HL-60 (cell line): ENCODE measurements around the gene LPIN1.
A peak's percentile ranks its signal among the peaks of the same experiment; 100 is the strongest.

Experiments
- DNase-seq, 2 experiments: peaks; one replicate each; pipeline ENCODE4 v3.0.0-alpha.2; 2010 to 2020; ENCODE audit warnings: low read depth in 1 of 2, low spot score in 1 of 2
- H3K27ac ChIP-seq: fragments of 250-450 bp; sonication (Bioruptor Pico); replicated peaks from 2 replicates; pipeline ENCODE4 v1.5.1; 2020; ENCODE audit warnings: mild to moderate bottlenecking, moderate library complexity
- H3K27me3 ChIP-seq: fragments of 250-450 bp; sonication (Bioruptor Pico); 2 replicates; pipeline ENCODE4 v1.5.1; 2021; ENCODE audit warnings: mild to moderate bottlenecking, moderate library complexity; ENCODE audit not compliant: insufficient read depth, poor library complexity, severe bottlenecking
- H3K4me3 ChIP-seq: replicated peaks from 2 replicates; pipeline ENCODE4 v1.5.1; 2011; ENCODE audit warnings: mild to moderate bottlenecking, control low read depth, low read length; ENCODE audit not compliant: insufficient read depth
- GABPA ChIP-seq: IDR thresholded peaks from 2 replicates; pipeline ENCODE4 v1.6.1; 2012; ENCODE audit warnings: low read depth
- POLR2AphosphoS5 ChIP-seq: IDR thresholded peaks from 2 replicates; pipeline ENCODE4 v1.6.1; 2012; ENCODE audit warnings: low read depth
- SPI1 ChIP-seq: IDR thresholded peaks from 2 replicates; pipeline ENCODE4 v1.6.1; 2012; ENCODE audit warnings: low read depth, mild to moderate bottlenecking, borderline replicate concordance
- TF ChIP-seq, protein P1 (sequence below): IDR thresholded peaks from 2 replicates; pipeline ENCODE4 v1.6.1; 2012; ENCODE audit warnings: low read depth; ENCODE audit not compliant: insufficient replicate concordance
- TF ChIP-seq, protein P2 (sequence below): IDR thresholded peaks from one replicate; pipeline ENCODE4 v1.5.1; 2011; ENCODE audit warnings: low read length, control low read depth, inconsistent platforms; ENCODE audit not compliant: insufficient read depth

LPIN1 gene

DNA sequence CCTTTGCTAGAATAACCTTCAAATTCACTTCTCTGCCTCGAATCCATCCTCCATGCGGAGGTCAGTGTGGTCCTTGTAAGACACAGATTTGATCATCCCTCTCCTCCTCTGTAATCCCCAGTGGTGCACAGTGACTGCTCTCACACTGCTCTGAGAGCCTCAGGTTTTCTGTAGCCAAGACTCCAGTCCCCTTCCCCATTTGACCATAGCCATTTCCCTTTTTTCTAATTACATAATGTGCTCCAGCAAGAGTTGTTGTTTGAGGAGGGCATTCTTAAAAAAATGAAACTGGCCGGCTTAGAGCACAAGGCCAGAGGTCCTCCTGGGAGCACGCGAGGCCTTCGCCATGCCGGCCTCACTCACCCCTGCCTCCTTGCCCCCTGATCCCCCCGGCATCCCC lies 34.7 kb upstream of the LPIN1 start:
- TF ChIP-seq GABPA (no peak), SPI1 (peak; percentile 88)
- Histone ChIP-seq H3K4me3 (no peak overlapping the region), H3K27me3 (no peaks in the 10 kb centered on the region), H3K27ac (no peak overlapping the region)
- DNase-seq: peak in 1 of 2 experiments; percentile 13

DNA sequence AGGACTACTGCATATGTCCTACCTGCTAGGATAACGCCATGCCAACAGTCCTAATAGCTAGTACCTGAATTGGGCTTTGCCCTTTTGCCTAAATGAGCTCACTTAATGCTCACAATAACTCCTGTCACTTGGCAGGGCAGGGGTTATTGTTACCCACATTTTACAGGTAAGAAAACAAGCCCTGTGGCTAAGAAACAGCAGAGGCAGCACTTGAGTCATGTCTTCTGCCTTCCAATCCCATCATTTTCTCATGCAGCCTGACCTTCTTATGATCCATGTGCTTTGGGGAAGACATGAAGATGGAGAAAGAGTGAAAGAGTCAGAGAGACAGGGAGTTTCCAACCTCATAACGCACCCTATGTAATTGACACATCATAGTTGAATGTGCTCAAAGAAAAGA lies 33.6 kb upstream of the LPIN1 start:
- no peak for DNase-seq
- H3K27ac ChIP-seq: no peak overlapping the region
- H3K4me3 ChIP-seq: no peak overlapping the region
- peaks cover 3% of the 10 kb centered on the region for H3K27me3 ChIP-seq
- TF ChIP-seq POLR2AphosphoS5 (no peak), SPI1 (no peak), GABPA (no peak)
- TF ChIP-seq, protein P1, sequence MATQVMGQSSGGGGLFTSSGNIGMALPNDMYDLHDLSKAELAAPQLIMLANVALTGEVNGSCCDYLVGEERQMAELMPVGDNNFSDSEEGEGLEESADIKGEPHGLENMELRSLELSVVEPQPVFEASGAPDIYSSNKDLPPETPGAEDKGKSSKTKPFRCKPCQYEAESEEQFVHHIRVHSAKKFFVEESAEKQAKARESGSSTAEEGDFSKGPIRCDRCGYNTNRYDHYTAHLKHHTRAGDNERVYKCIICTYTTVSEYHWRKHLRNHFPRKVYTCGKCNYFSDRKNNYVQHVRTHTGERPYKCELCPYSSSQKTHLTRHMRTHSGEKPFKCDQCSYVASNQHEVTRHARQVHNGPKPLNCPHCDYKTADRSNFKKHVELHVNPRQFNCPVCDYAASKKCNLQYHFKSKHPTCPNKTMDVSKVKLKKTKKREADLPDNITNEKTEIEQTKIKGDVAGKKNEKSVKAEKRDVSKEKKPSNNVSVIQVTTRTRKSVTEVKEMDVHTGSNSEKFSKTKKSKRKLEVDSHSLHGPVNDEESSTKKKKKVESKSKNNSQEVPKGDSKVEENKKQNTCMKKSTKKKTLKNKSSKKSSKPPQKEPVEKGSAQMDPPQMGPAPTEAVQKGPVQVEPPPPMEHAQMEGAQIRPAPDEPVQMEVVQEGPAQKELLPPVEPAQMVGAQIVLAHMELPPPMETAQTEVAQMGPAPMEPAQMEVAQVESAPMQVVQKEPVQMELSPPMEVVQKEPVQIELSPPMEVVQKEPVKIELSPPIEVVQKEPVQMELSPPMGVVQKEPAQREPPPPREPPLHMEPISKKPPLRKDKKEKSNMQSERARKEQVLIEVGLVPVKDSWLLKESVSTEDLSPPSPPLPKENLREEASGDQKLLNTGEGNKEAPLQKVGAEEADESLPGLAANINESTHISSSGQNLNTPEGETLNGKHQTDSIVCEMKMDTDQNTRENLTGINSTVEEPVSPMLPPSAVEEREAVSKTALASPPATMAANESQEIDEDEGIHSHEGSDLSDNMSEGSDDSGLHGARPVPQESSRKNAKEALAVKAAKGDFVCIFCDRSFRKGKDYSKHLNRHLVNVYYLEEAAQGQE: no peak
- TF ChIP-seq, protein P2, sequence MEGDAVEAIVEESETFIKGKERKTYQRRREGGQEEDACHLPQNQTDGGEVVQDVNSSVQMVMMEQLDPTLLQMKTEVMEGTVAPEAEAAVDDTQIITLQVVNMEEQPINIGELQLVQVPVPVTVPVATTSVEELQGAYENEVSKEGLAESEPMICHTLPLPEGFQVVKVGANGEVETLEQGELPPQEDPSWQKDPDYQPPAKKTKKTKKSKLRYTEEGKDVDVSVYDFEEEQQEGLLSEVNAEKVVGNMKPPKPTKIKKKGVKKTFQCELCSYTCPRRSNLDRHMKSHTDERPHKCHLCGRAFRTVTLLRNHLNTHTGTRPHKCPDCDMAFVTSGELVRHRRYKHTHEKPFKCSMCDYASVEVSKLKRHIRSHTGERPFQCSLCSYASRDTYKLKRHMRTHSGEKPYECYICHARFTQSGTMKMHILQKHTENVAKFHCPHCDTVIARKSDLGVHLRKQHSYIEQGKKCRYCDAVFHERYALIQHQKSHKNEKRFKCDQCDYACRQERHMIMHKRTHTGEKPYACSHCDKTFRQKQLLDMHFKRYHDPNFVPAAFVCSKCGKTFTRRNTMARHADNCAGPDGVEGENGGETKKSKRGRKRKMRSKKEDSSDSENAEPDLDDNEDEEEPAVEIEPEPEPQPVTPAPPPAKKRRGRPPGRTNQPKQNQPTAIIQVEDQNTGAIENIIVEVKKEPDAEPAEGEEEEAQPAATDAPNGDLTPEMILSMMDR: no peak

DNA sequence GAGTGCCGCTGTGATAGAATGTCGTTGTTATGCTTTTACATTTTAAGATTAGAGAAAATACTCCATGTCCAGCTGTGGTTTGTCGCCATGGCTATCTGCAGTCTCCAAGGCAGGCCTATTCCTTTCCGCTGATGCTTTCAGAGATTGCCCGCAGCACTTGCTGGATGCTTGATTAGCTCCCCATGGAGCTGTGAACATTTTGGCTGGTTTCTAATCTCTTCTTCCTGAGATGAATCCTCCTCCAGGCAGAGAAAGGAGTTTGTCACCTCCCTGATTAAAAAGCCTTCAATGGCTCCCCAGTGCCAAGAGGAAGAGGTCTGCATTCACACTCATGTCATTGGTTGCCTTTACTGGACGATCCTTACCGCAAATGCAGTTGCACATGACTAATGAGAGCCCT lies 32.6 kb upstream of the LPIN1 start:
- no peak for DNase-seq
- Histone ChIP-seq H3K27me3 (peaks cover 3% of the 10 kb centered on the region), H3K27ac (no peak overlapping the region), H3K4me3 (no peak overlapping the region)
- TF ChIP-seq, protein P1: no peak
- TF ChIP-seq, protein P2: no peak
- TF ChIP-seq SPI1: no peak

DNA sequence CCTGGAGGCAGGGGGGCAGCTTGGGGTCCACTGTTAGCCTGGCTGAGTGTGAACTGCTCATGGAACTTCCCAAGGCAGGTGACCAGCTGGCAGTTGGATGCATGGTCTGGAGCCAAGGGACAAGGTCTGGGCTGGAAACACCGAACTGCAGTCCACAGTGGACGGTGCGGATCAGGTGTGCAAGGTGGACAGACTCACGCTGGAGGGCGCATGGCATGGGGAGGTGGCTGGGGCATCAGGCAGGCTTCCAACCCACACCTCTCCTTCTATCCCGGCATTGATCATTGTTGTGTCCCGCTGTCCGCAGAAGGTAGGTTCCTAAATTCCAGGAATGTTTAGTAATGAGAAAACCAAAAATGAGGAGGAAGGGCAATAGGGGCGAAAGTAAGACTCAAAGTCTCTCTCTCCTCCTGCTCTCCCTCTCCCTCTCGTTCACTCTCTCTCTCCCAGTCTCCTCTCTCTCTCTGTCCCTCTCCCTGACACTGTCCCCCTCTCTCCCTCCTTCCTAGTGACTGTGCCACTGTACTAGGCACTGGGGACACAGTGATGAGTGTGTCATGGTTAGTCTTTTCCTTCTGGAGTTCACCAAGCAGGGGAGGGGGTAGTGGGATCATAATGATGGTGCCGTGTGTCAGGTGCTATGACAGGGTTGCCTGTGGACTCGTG lies 30.3 kb upstream of the LPIN1 start:
- TF ChIP-seq SPI1 (no peak), GABPA (no peak)
- TF ChIP-seq, protein P2: no peak
- TF ChIP-seq, protein P1: no peak
- no peak for DNase-seq
- Histone ChIP-seq H3K27ac (no peak overlapping the region), H3K4me3 (no peak overlapping the region), H3K27me3 (peaks cover 3% of the 10 kb centered on the region)
